ENCODE measurements around the gene TAF7. TPM values are rescaled to one million over a fixed set of nuclear protein-coding genes. Genes with fewer than 3 reads are reported as not detected.
"Not testable (repeated sequence)": the region's sequence is repeated elsewhere in the genome, so short reads cannot be mapped to it uniquely, and the experiment has no call there.

The TAF7 gene
- polyA plus RNA-seq, 1 of the 3 experiments (the other 2 are of a cell fraction), result 30.6 TPM

- Histone ChIP-seq H3K4me1 (ENCODE audit: control insufficient read depth in 1 of 2, insufficient read depth in 2 of 2, low read depth in 1 of 2, low read length in 1 of 2) (no peaks in the 10 kb centered on the region), H3F3A (replicated peaks; ENCODE audit: insufficient read depth) (no peaks in the 10 kb centered on the region), H3K4me2 (no peak within 1 kb of the TSS), H3K27ac (ENCODE audit: low read depth in 2 of 2, low read length in 1 of 2) (no peak within 1 kb of the TSS), H3K79me2 (ENCODE audit: insufficient read depth) (no peaks in the 10 kb centered on the region), H3K9me3 (no peaks in the 10 kb centered on the region; the same call in 1 of the 2 replicates), H3K4me3 (ENCODE audit: low read depth in 2 of 2, low read length in 1 of 2) (peak within 1 kb of the TSS in 1 of 2 experiments; percentile 6; a peak in 1 of 4 replicates), H3K9ac (no peak within 1 kb of the TSS), H3K27me3 (ENCODE audit: insufficient read depth) (no peaks in the 10 kb centered on the region), H3K36me3 (replicated peaks in 1 of 2; ENCODE audit: control insufficient read depth in 1 of 2, insufficient read depth in 2 of 2, low read length in 1 of 2) (no peaks in the 10 kb centered on the region), H3K9me2 (no peaks in the 10 kb centered on the region), H4K20me1 (ENCODE audit: insufficient read depth) (no peaks in the 10 kb centered on the region), H2AFZ (ENCODE audit: low read depth) (0 out of 2 replicates have a peak within 1 kb of the TSS, but pooled peaks have one; percentile 32)
- ChIA-PET POLR2A (no interaction called here), CTCF (interaction anchor here (0.5 to 2.7 kb wide), 9 partner anchors 14 to 217 kb away, joined by 3 to 13 read pairs (median 3); partner anchors contain the start of genes PCDHB9 and PCDHGB7)
- WGBS (ENCODE audit: low lambda C conversion rate), result 60% methylated on average over 29 of the region's 29 CpGs
- TF ChIP-seq EP300 (IDR thresholded peaks at IDR 0.05; ENCODE audit: borderline replicate concordance in 1 of 2, low read depth in 1 of 2, low read length in 1 of 2) (no peak), SMC3 (IDR thresholded peaks at IDR 0.05; ENCODE audit: low read depth, low read length) (no peak), CTCF (IDR thresholded peaks at IDR 0.05) (peak; percentile 39), RAD21 (IDR thresholded peaks at IDR 0.05; ENCODE audit: low read length) (peak; percentile 44), REST (IDR thresholded peaks at IDR 0.05; ENCODE audit: low read depth, low read length) (no peak)
- DNase-seq, result peak; percentile 63
These were observed 29.5 kb upstream of the TAF7 start, which contains the start of gene PCDHGB1 for GRCh38 chr5:141349917-141350619. PCDHGB1 (plus strand) TSS chr5:141350099; CDS start chr5:141350261, 162 bp downstream.

- H4K20me1 ChIP-seq (ENCODE audit: insufficient read depth); H3K27ac ChIP-seq (ENCODE audit: low read depth in 2 of 2, low read length in 1 of 2); H3K9ac ChIP-seq; H3K79me2 ChIP-seq (ENCODE audit: insufficient read depth); DNase-seq; H3K27me3 ChIP-seq (ENCODE audit: insufficient read depth); H3K36me3 ChIP-seq (replicated peaks in 1 of 2; ENCODE audit: control insufficient read depth in 1 of 2, insufficient read depth in 2 of 2, low read length in 1 of 2); H3K9me3 ChIP-seq; H3K4me2 ChIP-seq; H3K4me3 ChIP-seq (ENCODE audit: low read depth in 2 of 2, low read length in 1 of 2); H3K9me2 ChIP-seq; H2AFZ ChIP-seq (ENCODE audit: low read depth); POLR2A ChIA-PET; H3F3A ChIP-seq (replicated peaks; ENCODE audit: insufficient read depth); H3K4me1 ChIP-seq (ENCODE audit: control insufficient read depth in 1 of 2, insufficient read depth in 2 of 2, low read depth in 1 of 2, low read length in 1 of 2): not testable (repeated sequence)
- WGBS (ENCODE audit: low lambda C conversion rate), result 76% methylated on average over 9 of the region's 35 CpGs
- CTCF ChIA-PET, result interaction anchor here (1.6 kb wide), 1 partner anchor 212 kb away, joined by 3 read pairs; no protein-coding TSS in a partner anchor
These were observed 25.4 kb upstream of the TAF7 start for GRCh38 chr5:141346017-141346416.

All from SK-N-SH (cell line).